HuH-7 (cell line): Measurements from ENCODE around the gene BICDL2.
A peak's percentile ranks its signal among the peaks of the same experiment; 100 is the strongest.

Experiments
- DNase-seq: peaks from one replicate; pipeline ENCODE4 v3.0.0; 2011; ENCODE audit warnings: low spot score

BICDL2 gene

DNA sequence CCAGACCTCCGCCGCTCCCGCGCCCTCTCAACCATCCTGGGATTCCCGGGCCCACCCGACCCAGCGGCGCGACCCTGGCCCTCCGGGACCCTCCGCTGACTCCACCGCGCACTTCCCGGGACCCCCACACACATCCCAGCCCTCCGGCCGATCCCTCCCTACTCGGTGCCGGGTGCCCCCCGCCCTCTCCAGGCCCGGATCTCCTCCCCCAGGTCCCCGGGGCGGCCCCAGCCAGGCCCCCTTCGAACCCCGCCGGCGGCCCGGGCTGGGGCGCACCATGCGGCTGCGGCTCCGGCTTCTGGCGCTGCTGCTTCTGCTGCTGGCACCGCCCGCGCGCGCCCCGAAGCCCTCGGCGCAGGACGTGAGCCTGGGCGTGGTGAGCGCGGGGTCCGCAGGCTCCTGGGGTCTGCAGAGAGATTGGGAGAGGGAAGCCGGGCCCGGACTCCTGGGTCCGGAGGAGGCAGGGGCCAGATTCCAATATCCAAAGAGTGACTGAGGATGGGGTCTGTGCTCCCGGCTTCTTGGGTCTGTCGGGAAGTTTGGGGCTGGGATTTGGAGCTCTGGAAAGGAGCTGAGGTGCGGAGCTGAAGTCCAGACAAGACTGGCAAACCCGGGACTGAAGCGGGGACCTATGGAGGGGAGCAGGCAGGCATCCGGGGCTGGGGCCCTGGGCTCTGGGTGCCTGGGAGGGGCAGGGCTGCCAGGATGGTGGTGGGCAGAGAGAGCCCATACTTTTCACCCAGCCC is 10.1 kb upstream of the BICDL2 start:
- no peak for DNase-seq

DNA sequence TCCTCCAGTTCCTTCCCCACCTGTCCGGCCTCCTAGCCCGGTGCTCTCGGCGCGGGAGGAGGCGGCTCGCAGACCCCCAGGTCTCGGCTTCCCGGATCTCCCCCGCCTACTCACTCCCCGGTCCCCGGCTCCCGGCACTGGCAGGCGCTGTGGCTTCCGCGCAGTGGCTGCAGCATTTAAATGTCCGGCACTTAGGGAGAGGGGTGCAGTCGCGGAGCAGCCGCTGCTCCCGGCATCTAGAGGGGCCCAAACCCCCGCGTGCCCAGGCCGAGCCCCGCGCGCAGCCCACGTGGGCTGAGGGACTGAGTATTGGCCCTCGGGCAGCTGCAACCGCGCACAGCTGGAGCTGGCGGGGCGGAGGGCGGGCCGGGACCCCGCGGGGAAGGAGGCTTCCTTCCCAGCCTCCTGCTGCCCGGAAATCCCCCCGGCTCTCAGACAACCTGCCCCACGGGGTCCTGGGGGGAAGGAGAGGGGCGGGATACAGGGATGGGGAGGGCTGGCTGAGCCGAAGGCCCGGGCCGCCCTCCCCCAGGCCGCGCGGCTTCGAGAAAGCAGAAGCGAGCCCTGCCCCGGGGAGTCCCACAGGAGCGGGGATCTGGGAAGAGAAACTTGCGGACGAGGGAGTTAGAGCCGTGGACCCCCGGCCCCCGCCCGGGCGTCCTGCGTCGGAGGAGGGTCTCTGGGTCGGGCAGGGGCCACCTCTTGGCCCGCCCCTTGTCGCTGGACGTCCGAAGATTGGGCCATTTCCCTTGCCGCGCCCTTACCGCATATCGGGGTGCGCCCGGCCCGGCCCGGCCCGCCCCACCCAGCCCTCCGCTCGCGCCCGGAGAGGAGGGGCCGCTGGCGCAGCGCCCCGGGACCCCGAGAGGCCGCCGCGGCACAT is 9.3 kb upstream of the BICDL2 start, which contains the start of gene MMP25:
Gene MMP25, plus strand, starts transcription at position 804 of the 883 bp plus-strand sequence. CDS start 357 bp downstream, outside the sequence.
- peak; percentile 67 for DNase-seq

DNA sequence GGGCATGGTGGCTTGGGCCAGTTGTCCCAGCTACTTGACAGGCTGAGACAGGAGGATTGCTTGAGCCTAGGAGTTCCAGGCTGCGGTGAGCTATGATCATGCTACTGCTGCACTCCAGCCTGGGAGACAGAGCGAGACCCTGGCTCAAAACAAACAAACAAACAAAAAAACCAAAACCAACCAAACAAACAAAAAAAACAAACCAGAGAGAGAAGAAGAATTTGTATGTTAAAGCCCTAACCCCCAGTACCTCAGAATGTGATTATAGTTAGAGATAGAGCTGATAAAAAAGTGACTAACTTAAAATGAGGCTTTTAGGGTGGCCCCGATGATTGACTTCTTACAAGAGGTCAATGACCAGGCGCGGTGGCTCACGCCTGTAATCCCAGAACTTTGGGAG is 8.0 kb upstream of the BICDL2 start:
- no peak for DNase-seq

DNA sequence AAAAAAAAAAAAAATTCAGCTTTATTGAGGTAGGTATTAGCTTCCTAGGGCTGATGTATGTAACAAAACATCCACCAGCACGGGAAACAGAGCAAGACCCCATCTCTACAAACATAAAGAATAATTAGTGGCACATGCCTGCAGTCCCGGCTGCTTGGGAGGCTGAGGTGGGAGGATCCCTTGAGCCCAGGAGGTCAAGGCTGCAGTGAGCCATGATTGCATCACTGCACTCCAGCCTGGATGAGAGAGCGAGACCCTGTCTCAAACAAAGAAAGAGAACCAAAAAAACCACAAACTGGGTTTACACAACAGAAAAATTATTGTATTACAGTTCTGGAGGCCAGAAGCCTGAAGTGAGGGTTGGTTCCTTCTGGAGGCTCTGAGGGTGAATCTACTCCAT is 5.6 kb upstream of the BICDL2 start:
- no peak for DNase-seq

DNA sequence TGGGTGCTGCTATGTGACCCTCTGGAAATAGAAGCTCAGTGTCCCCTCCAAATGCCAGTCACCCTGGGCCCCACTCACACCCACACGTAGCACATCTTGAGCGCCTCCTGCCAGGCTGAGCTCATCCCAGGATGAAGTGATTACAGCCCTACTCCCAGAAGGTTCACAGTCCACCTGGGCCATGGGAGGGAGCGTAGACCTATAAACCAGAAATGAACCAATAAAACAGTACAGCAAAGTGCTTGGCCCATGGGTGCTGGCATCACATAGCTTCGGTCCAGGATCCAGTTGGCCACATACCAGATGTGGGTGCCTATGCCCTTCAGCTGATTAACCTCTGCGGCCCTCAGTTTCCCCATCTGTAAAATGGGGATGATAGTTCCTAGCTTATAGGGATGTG is 2.2 kb upstream of the BICDL2 start:
- no peak for DNase-seq

DNA sequence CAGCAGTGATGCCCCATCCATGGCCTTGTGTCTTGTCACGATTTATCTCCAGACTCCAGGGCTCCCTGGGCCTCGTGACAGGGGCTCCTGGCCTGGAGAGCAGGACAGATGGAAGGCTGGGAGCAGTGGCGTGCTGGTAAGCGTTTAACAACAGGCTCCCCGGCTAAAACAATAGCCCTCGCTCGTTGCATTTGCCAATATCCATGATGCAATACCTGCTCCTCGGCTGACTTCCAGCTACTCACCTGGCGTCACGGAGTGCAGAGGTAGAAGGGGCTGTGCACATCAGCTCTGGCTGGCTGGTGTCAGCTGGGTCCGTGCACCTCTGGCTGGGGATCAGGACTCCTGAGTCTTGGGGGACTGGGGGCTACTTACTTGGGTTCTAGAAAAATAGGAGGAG is 1.5 kb upstream of the BICDL2 start:
- DNase-seq, result peak; percentile 57

DNA sequence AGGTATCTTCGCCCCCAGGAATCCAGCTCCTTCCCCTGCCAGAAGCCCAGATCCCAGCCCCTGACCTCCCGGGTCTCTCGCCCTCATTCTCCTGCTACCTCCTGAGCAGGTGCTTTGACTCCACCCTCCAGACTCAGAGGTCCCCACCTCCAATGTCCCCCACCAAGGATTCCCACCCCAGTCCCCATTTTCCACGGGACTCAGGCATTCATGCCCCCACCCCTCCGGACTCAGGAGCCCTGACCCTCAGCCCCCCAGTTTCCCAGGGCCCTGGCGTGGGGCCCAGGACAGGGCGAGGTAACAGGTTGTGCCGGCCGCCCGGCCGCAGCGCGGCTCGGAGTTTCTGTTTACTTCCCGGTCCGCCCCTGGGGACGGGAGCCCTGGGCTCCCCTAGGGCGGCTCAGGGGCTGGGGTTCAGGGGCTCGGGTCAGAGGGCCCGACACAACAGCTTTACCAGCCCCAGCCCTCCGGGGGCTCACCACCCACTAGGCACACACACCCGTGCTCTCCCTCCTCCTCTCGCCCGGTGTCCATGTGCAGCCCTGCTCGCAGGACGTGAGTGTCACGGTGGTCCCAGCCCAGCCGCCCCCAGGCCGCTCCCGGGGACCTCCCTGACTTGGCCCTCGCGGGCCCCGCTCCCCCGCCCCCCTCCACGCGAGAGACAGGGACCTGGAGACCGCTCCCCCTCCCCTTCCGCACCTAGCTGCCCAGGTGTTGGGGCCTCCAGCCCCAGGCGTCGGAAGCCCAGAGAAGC is 595 bp downstream of the BICDL2 start:
- DNase-seq, result no peak

DNA sequence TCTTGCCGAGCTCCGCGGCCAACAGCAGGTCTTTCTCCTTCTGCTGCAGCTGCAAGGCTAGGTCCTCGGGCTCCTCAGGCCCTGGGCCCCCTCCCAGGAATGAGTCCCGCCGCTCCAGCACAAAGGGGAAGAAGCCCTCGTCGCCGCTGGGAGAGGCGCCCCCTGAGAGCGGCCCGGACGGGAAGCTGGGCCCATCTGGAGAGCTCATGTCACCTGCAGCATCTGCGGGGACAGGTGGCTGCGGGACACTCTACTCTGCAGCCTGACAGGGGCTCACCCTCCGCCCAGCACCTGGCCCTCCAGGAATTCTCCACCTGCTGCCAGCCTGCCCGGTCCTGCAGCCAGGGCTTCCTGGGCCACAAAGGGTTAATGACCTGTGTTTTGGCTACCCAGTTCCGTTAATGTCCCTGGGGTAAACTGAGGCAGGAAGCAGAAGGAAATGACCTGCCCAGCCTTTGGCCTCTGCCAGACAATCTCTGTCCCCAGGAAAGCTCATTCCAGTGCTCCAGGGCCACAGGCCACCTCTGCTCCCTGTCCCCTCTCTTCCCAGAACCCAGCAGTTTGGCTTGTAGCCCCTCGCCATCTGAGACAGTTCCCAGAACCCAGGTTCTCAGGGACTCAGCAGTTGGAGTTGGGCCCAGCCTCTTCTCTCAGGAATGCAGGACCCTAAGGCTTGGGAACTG is 1.3 kb downstream of the BICDL2 start:
- DNase-seq, result no peak

DNA sequence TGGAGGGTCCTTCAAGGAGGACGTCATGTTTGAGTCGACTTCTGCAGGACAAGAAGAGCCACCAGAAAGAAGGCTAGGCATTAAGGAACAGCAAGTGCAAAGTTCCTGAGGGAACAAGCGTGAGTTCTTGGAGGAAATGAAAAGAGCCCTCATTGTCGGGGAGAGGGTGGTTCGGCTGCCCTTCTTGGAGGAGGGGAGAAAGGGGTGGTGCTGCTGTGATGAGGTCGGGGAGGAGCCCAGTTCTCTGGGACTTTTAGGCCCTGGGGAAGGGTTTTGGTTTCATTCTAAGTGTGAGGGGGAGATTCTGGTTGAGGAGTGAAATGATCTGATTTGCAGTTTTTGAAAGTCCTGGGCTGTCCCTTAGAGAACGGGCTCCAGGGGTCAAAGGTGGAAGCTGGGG is 4.1 kb downstream of the BICDL2 start:
- DNase-seq, result no peak

DNA sequence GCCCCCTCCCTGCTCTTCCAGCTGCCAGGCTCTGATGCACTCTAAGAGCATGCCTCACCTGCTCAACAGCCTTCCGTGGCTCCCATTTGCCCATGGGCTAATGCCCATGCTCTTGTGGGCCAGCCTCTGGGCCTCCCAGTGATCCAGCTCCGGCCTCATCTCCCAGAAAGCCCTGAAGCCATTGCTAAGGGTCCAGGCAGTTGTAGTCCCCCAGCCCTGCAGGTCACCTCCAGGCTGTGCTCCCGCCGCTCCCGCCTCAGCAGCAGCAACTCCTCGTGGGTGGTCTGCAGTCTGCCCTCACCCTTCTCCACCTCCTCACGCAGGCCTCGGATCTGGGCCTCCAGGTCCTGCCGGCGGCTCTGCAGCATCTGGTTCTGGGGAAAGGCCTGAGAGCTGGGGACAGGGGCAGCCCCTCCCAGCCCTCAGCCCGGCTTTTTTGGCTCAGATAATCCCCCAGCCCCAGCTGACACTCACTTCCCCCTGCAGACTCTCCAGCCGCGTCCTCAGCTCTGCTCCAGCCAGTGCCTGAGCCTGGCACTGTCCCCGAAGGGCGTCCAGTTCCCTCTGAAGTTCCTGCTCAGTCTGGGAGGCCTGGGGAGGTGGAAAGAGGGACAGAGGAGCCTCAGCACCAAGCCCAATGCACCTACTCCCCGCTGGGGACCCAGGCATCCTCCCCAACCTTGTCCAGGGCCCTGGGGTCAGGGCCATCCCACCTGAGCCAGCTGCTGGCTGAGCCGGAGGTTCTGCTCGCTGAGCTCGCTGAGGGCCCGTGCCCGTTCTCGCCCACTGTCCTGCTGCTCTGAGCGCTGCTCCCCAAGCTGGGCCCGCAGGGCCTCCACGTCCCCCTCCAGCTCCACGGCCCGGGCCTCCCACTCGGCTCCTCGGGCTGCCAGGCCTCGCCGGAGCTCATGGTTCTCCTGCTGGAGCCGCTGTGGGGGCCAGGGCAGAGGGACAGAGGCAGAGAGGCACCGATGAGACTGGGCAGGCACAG is 6.2 kb downstream of the BICDL2 start:
- no peak for DNase-seq

DNA sequence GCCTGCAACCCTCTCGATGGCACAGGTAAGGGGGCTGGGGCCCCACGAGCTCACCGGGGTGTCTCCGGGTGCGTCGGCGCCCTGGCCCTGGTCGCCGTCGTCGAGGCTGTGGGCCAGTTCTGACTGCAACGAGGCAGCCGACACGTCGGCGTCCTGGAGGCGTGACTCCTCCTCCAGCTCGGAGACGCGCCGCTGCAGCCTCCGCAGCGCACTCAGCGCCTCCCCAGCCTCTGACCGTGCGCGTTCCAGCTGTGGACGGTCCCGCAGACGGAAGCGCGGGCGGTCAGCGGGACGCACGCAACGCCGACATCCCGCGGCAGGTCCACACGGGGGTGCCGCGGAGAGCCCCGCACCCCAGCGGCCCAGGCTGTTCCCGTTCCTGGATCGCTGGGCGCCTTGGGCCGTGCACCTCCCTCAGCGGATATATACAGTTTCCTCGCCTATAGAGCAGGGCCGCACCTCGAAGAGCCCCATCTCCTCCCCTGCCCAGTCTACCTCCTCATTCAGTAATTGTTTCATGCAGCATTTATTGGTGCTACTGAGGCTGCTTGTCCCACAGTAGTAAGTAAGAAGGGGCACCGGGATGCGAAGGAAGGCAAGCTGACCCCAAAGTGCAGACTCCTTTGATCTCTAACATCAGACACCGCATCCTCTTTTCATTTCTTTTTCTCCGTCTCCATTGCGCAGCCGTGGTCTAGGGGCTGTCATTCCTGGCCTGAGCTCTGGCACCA is 7.1 kb downstream of the BICDL2 start:
- DNase-seq, result no peak

DNA sequence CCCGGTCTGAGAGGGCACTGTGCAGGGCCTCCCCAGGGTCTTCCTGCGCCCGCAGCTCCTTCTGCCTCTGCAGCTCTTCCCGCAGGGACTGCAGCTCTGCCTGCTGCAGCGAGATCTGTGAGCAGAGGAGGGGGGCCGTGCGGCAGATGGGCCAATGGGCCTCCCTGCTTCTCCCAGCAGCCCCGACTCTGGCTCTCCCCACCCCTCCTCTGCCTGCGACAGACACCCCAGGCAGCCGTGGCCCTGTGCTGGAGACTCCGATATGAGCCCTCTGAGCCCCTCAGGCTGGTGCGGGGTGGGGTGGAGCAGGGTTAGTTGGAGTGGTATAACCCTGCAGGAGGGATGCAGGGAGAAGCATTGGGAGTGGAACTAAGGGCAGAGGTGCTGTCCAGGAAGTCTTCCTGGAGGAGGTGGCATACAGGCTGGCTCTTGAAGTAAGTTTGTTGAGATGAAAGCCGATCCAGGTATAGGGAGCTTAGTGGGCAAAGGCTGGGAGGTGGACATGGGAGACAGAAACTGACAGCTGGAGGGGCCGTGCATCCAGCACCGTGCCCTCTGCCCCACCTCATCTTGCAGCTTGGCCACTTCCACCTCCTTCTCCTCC is 7.9 kb downstream of the BICDL2 start:
- DNase-seq, result no peak

DNA sequence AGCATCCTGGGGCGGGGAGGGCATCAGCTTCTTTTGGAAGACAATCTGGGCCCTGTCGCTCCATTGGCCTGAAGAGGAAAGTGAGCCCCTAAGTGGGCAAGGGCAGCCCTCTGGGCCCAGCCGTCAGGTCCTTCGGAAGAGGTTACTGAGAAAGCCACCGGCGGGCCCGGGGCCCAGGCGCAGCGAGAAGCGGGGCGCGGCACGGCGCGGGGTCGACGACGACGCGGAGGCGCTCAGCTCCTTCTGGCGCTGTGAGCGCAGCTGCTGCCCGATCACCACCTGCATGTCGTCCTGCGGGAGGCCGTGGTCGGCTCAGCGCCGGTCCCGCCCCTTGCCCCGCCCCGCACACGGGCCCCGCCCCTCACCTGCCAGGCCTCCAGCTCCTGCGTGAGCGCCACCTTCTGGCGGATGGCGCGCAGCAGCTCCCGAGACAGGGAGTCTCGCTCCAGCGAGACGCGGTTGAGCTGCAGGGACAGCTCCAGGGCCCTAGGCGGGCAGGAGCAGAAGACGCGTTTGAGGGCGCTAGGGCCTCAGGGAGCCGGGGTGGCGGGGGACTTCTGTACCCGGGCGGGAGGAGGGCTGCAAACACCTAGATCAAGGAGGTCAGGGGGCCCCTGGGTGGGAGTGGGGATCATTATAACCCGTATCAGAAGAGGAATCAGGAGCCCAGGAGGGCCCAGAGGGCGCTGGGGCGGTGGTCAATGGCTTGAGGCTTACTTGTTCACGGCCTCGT is 8.6 kb downstream of the BICDL2 start:
- peak; percentile 92 for DNase-seq

DNA sequence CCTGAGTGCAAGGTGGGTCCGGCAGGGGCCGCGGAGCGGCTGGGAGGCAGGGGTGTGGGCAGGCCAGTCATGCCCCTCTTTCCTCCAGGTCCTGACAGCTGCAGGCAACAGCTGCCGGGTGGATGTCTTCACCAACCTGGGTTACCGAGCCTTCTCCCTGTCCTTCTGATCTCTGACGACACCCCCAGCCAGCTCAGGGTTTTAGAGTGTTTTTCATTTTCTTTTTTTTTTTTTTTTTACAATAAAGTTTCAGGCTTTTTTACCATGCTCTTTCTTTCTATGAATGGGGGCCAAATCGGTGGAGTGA is 9.3 kb downstream of the BICDL2 start:
- DNase-seq, result no peak

DNA sequence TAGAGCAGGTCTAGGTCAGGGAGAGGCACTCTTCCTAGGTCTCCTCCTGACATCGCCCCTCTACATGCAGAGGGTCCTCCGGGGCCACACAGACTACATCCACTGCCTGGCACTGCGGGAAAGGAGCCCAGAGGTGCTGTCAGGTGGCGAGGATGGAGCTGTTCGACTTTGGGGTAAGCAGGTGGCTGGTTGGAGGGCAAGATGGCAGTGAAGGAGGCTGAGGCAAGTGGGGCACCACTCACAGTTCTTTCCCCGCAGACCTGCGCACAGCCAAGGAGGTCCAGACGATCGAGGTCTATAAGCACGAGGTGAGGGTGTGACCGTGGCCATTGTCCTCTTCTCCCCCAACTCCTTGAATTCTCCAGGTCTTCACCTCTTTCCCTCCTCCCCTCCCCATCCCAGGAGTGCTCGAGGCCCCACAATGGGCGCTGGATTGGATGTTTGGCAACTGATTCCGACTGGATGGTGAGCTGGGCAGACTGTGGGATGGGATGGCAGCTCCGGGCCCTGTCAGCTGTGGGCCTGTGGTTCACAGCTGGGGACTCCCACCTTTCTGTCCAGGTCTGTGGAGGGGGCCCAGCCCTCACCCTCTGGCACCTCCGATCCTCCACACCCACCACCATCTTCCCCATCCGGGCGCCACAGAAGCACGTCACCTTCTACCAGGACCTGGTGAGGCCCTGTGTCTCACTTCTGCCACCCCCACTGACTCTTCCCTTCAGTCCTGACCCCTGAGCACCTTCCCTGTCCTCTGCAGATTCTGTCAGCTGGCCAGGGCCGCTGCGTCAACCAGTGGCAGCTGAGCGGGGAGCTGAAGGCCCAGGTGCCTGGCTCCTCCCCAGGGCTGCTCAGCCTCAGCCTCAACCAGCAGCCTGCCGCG is 9.9 kb downstream of the BICDL2 start:
- DNase-seq, result no peak

DNA sequence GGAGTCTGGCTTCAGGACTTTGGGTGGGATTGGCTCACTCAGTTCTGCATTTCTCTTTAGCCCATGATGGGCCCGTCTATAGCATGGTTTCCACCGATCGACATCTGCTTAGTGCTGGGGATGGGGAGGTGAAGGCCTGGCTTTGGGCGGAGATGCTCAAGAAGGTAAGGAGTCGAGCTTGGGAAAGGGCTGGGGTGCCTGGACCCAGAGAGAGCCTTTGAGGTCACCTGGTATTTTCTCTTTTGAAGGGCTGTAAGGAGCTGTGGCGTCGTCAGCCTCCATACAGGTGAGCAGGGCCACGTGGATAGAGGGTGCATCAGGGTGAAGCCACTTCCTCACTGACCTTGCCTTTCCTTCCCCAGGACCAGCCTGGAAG is 10.8 kb downstream of the BICDL2 start:
- DNase-seq, result no peak

DNA sequence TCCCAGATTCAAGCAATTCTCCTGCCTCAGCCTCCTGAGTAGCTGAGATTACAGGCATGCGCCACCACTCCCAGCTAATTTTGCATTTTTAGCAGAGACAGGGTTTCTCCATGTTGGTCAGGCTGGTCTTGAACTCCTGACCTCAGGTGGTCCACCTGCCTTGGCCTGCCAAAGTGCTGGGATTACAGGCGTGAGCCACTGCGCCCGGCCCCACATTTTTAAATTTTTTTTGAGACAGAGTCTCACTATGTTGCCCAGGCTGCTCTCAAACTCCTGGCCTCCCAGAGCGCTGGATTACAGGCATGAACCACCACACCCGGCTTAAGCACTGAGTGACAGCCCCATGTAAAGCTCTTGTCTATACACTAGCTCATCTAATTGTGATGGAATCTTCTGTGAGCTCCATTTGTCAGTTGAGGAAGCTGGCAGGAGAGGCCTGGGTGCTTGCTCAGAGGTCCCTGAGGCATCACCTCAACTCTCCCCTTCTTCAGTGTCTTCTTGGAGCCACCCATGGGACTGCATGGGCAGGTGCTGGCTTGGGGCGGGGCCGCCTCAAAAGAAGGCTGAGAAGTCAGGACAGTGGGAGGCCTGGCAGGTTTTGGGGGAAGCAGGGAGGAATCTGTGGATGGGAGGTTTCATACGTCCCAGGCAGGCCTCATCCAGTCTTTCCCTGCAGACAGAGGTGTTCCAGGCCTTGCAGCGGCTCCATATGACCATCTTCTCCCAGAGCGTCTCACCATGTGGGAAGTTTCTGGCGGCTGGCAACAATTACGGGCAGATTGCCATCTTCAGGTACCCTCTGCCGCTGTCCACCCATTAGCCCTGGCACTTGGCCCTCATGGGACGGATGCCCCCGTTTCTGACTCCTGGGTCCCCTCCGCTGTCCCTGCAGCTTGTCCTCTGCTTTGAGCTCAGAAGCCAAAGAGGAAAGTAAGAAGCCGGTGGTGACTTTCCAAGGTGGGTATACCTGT is 11.4 kb downstream of the BICDL2 start:
- DNase-seq, result no peak
